ENCODE measurements around the gene LRRC8D. TPM values are rescaled to one million over a fixed set of nuclear protein-coding genes. Genes with fewer than 3 reads are reported as not detected.

The LRRC8D gene
- total and polyA plus RNA-seq, 2 experiments from 2014 or later = 10.1 to 13.8 TPM

DNA sequence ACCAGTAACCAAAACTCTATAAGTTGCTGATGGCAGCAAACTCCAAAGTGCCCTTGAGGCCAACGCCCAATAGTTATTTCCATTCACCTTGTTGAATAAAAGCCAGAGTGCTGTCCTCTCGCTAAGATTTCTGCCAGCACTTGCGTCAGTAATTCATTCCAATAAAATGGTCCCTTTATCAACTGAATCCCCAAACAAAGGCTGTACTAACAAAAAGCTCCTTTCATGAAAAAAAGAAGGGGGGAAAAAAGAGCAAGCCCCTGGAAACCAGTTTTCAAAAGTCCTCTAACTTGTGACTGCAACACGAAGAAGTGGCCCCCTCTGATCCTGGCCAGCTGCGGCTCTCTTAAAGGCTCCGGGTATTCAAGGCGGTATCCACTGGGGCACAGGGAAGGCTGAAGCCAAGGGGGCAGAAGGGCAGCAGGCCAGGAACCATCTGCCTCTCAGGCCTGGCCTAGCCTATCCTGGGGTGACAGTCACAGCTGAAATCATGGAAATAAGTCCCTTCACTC is 118.3 kb downstream of the LRRC8D start:
- TF ChIP-seq, protein P1, sequence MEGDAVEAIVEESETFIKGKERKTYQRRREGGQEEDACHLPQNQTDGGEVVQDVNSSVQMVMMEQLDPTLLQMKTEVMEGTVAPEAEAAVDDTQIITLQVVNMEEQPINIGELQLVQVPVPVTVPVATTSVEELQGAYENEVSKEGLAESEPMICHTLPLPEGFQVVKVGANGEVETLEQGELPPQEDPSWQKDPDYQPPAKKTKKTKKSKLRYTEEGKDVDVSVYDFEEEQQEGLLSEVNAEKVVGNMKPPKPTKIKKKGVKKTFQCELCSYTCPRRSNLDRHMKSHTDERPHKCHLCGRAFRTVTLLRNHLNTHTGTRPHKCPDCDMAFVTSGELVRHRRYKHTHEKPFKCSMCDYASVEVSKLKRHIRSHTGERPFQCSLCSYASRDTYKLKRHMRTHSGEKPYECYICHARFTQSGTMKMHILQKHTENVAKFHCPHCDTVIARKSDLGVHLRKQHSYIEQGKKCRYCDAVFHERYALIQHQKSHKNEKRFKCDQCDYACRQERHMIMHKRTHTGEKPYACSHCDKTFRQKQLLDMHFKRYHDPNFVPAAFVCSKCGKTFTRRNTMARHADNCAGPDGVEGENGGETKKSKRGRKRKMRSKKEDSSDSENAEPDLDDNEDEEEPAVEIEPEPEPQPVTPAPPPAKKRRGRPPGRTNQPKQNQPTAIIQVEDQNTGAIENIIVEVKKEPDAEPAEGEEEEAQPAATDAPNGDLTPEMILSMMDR (IDR thresholded peaks at IDR 0.05; ENCODE audit: low read depth, low read length) = no peak
- H3K27ac ChIP-seq = no peak overlapping the region
- peaks cover under 1% of the 10 kb centered on the region for H3K36me3 ChIP-seq
- no peaks in the 10 kb centered on the region for H3K9me3 ChIP-seq (ENCODE audit: low read depth)
- no peak overlapping the region for H3K4me3 ChIP-seq
- peaks cover 11% of the 10 kb centered on the region for H3K4me1 ChIP-seq (ENCODE audit: low read depth)
- H3K27me3 ChIP-seq = no peaks in the 10 kb centered on the region
- DNase-seq (ENCODE audit: low read depth in 1 of 2, low spot score in 1 of 2) = no peak

DNA sequence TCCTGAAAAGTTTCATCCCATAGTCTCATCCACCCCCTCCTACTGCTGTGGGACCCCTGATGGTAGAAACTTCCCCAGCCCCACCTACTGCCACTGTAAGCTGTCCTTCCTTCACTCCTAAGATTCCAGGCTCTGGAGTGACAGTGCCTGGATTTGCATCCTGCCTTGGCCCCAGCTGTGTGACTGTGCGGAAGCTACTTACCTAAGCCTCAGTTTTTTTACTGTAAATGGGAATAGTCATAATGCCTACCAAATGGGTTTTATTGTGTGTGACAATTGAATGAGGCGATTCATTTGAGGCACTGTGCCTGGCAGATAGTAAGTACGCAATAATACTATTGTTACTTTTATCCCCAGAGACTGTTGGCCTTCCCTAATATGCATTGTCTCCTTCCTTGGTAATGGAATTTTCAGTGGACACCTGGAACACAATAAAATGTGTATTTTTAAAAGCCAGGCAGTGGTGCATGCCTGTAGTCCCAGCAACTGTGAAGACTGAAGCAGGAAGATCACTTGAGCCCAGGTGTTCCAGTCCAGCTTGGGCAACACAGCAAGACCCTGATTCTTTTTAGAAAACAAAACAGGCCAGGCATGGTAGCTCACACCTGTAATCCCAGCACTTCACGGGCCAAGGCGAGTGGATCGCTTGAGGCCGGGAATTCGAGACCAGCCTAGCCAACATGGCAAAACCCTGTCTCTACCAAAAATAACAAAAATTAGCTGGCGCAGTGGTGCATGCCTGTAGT is 119.0 kb downstream of the LRRC8D start:
- H3K36me3 ChIP-seq = no peaks in the 10 kb centered on the region
- TF ChIP-seq, protein P1 (IDR thresholded peaks at IDR 0.05; ENCODE audit: low read depth, low read length) = no peak

DNA sequence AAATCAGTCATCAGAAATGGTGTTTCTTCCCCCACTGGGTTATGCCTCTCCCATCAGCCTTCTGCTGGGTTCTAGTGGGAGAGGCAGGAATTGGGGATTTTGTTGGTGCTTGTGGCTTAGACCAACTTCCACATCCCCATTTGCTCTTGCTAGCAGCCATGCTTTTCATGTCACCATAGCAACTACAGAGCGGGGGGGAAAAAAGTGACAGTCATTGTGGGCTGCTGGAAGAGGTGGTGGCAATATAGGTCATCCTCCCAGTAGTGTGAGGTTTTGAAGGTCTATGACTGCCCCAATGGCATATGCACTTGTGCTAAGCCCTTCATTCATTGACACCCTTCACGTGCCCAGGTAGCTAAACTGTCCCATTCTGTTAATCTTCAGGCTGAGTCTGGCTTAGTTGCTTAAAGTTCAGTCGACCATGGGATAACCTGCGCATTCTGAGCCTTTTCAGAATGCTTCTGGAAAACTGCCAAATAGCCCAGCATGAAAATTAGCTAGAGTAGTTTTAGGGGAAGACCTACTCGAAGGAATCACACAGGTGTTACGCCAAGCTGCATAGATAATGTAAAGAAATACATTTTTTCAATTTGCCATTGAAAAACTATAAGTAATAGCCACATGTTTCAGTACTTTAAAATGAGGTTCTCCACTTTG is 120.4 kb downstream of the LRRC8D start:
- no peak for DNase-seq (ENCODE audit: low read depth in 1 of 2, low spot score in 1 of 2)
- no peaks in the 10 kb centered on the region for H3K36me3 ChIP-seq
- H3K27ac ChIP-seq = no peak overlapping the region
- H3K9me3 ChIP-seq (ENCODE audit: low read depth) = no peaks in the 10 kb centered on the region
- H3K27me3 ChIP-seq = no peaks in the 10 kb centered on the region
- TF ChIP-seq, protein P1 (IDR thresholded peaks at IDR 0.05; ENCODE audit: low read depth, low read length) = no peak
- H3K4me3 ChIP-seq = no peak overlapping the region
- H3K4me1 ChIP-seq (ENCODE audit: low read depth) = peaks cover 11% of the 10 kb centered on the region

More for the DNA sequence above, 119.0 kb downstream of the LRRC8D start:
- no peaks in the 10 kb centered on the region for H3K9me3 ChIP-seq (ENCODE audit: low read depth)
- H3K27me3 ChIP-seq = no peaks in the 10 kb centered on the region
- H3K27ac ChIP-seq = no peak overlapping the region
- H3K4me1 ChIP-seq (ENCODE audit: low read depth) = peaks cover 11% of the 10 kb centered on the region
- no peak overlapping the region for H3K4me3 ChIP-seq
- no peak for DNase-seq (ENCODE audit: low read depth in 1 of 2, low spot score in 1 of 2)

DNA sequence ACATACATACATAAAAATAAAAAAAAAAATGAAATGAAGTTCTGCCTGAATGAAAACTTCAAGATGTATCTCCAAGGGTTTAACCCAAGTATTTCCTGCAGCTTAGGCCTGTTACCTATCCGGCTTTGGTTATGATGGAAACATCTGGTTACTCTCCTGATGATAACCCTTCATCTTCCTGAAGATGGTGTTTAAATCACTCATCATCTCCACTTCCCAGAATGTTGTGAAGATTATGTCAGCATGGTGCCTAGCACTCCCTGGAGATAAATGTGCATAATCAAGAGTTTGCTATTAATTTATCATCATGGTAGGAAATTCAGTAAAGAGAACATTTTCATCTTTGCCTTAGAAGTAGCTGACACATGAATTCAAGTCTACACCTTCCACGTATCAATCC is 121.2 kb downstream of the LRRC8D start:
- TF ChIP-seq, protein P1 (IDR thresholded peaks at IDR 0.05; ENCODE audit: low read depth, low read length) = no peak
- H3K4me1 ChIP-seq (ENCODE audit: low read depth) = peaks cover 11% of the 10 kb centered on the region
- H3K36me3 ChIP-seq = no peaks in the 10 kb centered on the region
- H3K9me3 ChIP-seq (ENCODE audit: low read depth) = no peaks in the 10 kb centered on the region
- H3K27me3 ChIP-seq = no peaks in the 10 kb centered on the region
- no peak overlapping the region for H3K27ac ChIP-seq
- no peak for DNase-seq (ENCODE audit: low read depth in 1 of 2, low spot score in 1 of 2)
- no peak overlapping the region for H3K4me3 ChIP-seq

DNA sequence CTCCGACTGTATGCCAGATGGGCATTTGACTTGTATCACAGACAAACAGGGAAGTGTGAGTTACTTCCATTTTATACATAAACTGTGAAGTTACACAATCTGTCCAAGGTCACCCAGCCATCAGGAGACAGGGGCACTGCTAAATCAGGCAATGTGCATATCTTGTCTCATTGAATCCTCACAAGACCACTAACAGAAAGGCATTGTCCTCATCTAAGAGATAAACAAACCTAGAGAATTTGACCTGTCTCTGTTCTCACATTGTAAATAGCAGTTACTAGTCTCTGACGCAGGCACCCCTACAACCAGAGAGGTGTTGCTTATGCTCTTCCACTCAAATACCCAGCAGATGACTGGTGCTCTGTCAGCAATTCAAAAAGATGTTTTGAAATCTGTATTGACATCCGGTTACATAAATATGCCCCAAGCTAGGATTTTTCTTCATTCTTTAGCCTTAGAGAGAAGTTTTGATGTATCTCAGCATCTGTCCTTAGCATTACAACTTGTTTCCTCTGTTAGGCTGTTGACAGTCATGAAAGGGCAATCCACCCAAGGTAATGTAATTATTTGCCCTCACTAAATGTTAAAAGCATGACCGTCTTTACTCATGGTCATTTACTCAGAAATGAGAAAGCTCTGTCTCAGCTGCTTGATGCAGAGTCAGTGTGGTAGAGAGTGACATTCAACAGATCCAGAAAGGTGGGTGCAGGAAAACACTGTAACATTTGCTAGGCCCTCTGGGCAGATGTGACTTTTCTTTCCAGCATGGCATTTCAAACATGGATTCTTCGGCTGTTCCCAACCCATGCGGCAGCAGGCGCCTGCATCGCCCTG is 122.2 kb downstream of the LRRC8D start:
- TF ChIP-seq, protein P1 (IDR thresholded peaks at IDR 0.05; ENCODE audit: low read depth, low read length) = no peak
- H3K9me3 ChIP-seq (ENCODE audit: low read depth) = no peaks in the 10 kb centered on the region
- no peaks in the 10 kb centered on the region for H3K36me3 ChIP-seq
- H3K4me3 ChIP-seq = no peak overlapping the region
- H3K27ac ChIP-seq = no peak overlapping the region
- DNase-seq (ENCODE audit: low read depth in 1 of 2, low spot score in 1 of 2) = no peak
- no peaks in the 10 kb centered on the region for H3K27me3 ChIP-seq
- peaks cover 6% of the 10 kb centered on the region for H3K4me1 ChIP-seq (ENCODE audit: low read depth)

Data from cardiac muscle cell (in vitro differentiated cells and primary cell).